ENCODE measurements around the gene CHN2.

The CHN2 gene

DNA sequence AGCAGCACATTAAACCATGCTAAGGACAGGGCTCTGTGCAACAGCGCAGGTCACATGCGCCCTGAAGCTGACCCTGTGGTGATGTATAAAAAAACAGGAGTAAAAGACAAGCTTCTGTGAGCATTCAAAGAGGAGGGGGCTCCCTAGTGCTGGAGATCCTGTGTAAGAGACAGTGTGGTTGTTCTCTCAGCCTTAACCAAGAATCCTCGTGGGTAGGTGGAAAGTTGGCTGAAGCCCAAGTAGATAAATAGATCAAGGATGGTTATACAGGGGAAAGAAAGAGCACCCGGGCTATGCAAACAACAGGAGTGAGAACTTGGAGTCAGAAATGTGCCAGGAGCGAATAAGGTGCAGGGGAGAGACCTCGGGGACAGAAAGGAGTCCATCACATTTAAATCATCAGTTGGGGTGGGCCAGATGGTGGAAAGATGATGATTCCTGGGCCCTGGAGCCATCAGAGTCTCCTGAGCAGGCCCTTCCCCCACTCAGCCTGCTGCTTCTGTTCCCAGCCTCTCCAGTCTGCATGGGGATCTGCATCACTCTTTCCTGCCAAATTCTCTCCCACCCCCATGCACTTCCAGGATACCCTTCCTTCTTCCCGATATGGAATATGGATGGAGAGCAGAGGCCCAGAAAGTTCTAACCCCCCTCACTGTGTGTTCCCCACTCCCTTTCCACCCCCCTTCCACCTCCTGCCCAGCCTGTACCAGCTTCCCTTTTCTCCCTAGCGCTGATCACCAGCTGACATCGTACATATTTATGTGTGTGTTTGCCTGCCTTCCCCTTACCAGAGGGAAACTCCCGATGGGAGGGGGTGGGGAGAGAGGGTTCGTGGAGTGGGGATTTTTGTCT, 291.0 kb downstream of the CHN2 start:
- no peak overlapping the region for H3K4me3 ChIP-seq (ENCODE audit: low read depth, low read length)
- no peak for TF ChIP-seq CTCF (IDR thresholded peaks at IDR 0.05; ENCODE audit: borderline replicate concordance, insufficient read depth, low read depth, low read length)

DNA sequence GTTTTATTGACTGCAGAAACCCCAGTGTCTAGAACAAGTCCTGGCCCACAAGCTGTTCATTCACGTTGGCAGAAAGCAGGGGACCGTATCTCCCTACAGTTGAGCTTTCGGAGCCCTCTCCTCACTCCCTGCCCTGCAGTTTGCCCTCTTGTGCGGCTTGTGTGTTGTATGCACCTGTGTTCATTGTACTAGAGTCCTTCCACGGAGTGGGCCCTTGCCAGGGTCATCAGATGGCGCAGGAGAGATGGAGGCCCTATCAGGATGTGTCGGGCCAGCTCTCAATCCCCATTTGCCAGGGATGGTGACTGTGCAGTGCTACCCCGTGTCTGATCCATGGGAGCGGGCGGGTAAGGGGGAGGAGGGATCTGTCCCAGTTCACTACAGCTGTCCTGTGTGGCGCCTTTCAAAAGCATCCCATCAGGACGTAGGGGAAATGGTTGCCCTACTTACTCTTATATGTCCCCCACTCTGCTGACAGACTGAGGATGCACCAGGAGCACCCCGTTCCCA, 291.7 kb downstream of the CHN2 start:
- TF ChIP-seq CTCF (IDR thresholded peaks at IDR 0.05; ENCODE audit: borderline replicate concordance, insufficient read depth, low read depth, low read length): no peak
- no peak overlapping the region for H3K4me3 ChIP-seq (ENCODE audit: low read depth, low read length)

DNA sequence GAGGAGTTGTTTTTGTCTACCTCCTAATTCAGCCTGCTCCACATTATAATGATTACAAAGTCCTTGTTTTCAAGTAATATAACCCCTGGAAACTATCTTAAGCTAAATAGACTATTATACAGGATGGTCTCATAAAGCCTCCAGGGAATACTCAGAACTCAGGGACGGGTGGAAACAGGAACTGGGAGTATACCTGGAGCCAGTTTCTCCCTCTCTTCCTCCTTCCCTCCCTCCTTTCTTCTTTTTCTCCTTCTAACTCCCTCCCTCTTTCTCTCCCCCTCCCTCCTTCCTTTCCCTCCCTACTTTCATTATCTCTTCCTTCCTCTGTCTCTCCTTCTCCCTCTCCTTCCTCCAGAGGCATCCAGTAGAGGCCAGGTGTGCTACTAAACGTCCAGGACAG, 292.8 kb downstream of the CHN2 start:
- TF ChIP-seq CTCF (IDR thresholded peaks at IDR 0.05; ENCODE audit: borderline replicate concordance, insufficient read depth, low read depth, low read length): no peak
- H3K4me3 ChIP-seq (ENCODE audit: low read depth, low read length): no peak overlapping the region

DNA sequence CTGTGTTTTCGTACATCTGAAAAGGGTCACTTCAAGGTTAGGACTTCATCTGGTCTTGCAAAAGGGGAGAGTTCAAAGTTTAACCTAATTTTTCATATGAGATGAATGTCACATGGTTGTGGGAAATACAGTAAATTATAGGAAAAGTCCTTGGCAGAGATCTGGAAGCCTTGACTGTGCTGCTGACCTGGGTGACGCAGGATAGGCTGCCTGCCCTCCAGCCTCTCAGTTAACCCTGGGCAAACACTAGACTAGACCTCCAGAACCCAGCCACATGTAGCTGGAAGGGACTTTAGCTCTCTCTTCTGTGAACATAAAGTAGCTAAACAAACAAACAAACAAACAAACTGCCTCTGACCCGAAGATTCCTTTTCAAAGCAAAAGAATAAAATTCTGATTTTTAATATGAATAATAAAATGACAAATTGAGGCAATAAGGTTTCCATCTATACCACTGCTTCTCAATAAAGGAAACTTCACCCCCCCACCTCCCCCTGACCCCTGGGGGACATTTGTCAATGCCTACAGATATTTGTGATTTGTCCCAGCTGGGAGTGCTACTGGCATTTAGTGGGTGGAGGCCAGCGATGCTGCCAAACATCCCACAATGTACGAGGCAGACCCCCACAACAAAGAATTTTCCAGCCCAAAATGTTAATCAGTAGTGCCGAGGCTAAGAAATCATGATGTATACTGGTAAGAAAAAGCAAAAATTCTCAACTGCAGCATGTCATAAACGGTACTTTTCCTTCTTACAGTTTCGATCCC, 293.8 kb downstream of the CHN2 start:
- TF ChIP-seq CTCF (IDR thresholded peaks at IDR 0.05; ENCODE audit: borderline replicate concordance, insufficient read depth, low read depth, low read length): no peak
- H3K4me3 ChIP-seq (ENCODE audit: low read depth, low read length): no peak overlapping the region

GRCh38 chr7:29488977-29489376, 294.4 kb downstream of the CHN2 start:
- no peak overlapping the region for H3K4me3 ChIP-seq (ENCODE audit: low read depth, low read length)

GRCh38 chr7:29490094-29490607, 295.6 kb downstream of the CHN2 start:
- no peak overlapping the region for H3K4me3 ChIP-seq (ENCODE audit: low read depth, low read length)
- no peak for TF ChIP-seq CTCF (IDR thresholded peaks at IDR 0.05; ENCODE audit: borderline replicate concordance, insufficient read depth, low read depth, low read length)

More at GRCh38 chr7:29488977-29489376, 294.4 kb downstream of the CHN2 start:
- no peak for TF ChIP-seq CTCF (IDR thresholded peaks at IDR 0.05; ENCODE audit: borderline replicate concordance, insufficient read depth, low read depth, low read length)
